Measurements from ENCODE around the gene BHLHE23. TPM values are rescaled to one million over a fixed set of nuclear protein-coding genes. Genes with fewer than 3 reads are reported as not detected.

The BHLHE23 gene
- total RNA-seq, 4 donors from 2014 or later: not detected

DNA sequence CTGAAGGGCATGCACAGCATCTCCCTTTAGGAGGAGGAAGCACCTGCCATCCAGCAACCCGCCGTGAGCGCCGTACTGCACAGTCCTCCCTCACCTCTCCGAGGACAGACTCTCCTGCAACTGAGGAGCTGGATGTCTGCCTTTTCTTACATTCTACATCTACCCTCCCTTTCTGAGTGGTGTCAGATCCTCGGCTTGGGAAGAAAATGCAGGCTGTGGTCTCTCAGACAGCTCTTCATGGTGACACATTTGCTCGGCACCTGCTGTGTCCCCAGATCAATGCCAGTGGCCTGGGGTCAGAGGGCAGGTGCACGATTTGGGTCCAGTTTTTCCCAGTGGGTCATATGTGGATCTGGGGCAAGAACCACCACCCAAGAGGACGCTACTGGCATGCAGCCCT is 40.1 kb upstream of the BHLHE23 start:
- no peaks in the 10 kb centered on the region for H3K9me3 ChIP-seq
- H3K27ac ChIP-seq: no peak overlapping the region
- WGBS, 2 donors: 78 to 80% methylated on average over 9 of the region's 9 CpGs
- no peaks in the 10 kb centered on the region for H3K36me3 ChIP-seq
- H3K4me3 ChIP-seq: no peak overlapping the region
- no peak for TF ChIP-seq EP300 (IDR thresholded peaks at IDR 0.05)
- TF ChIP-seq, protein P1, sequence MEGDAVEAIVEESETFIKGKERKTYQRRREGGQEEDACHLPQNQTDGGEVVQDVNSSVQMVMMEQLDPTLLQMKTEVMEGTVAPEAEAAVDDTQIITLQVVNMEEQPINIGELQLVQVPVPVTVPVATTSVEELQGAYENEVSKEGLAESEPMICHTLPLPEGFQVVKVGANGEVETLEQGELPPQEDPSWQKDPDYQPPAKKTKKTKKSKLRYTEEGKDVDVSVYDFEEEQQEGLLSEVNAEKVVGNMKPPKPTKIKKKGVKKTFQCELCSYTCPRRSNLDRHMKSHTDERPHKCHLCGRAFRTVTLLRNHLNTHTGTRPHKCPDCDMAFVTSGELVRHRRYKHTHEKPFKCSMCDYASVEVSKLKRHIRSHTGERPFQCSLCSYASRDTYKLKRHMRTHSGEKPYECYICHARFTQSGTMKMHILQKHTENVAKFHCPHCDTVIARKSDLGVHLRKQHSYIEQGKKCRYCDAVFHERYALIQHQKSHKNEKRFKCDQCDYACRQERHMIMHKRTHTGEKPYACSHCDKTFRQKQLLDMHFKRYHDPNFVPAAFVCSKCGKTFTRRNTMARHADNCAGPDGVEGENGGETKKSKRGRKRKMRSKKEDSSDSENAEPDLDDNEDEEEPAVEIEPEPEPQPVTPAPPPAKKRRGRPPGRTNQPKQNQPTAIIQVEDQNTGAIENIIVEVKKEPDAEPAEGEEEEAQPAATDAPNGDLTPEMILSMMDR (IDR thresholded peaks at IDR 0.05): no peak
- no peak for TF ChIP-seq POLR2A (IDR thresholded peaks at IDR 0.05)
- peaks cover 0 to 57% of the 10 kb centered on the region in 2 donors for H3K27me3 ChIP-seq
- H3K4me1 ChIP-seq: no peaks in the 10 kb centered on the region
- no peak for DNase-seq (ENCODE audit: low spot score in 2 of 2)

DNA sequence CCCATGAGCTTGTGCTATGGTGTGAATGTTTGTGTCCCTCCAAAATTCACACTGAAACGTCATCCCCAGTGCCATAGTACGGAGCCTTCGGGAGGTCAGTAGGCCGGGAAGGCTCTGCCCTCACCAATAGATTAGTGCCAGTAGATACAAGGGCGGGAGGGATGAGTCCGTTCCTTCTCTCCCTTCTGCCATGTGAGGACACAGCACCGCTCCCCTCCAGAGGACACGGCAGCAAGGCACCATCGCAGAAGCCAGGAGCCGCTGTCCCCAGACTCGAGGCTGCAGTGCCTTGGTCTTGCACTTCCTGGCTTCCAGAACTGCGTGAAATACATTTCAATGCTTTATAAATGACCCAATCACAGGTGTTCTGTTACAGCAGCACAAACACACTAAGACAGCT is 39.2 kb upstream of the BHLHE23 start:
- 70 to 72% methylated on average over 12 of the region's 12 CpGs for WGBS, 2 donors
- no peak for DNase-seq (ENCODE audit: low spot score in 2 of 2)

GRCh38 chr20:63045401-63045800 is 38.6 kb upstream of the BHLHE23 start:
- no peak for DNase-seq (ENCODE audit: low spot score in 2 of 2)

More for the DNA sequence above, 39.2 kb upstream of the BHLHE23 start:
- peaks cover 0 to 57% of the 10 kb centered on the region in 2 donors for H3K27me3 ChIP-seq
- no peaks in the 10 kb centered on the region for H3K36me3 ChIP-seq
- no peaks in the 10 kb centered on the region for H3K9me3 ChIP-seq
- no peak for TF ChIP-seq EP300 (IDR thresholded peaks at IDR 0.05)
- TF ChIP-seq, protein P1 (IDR thresholded peaks at IDR 0.05): no peak
- TF ChIP-seq POLR2A (IDR thresholded peaks at IDR 0.05): no peak
- no peaks in the 10 kb centered on the region for H3K4me1 ChIP-seq
- no peak overlapping the region for H3K4me3 ChIP-seq
- H3K27ac ChIP-seq: no peak overlapping the region

DNA sequence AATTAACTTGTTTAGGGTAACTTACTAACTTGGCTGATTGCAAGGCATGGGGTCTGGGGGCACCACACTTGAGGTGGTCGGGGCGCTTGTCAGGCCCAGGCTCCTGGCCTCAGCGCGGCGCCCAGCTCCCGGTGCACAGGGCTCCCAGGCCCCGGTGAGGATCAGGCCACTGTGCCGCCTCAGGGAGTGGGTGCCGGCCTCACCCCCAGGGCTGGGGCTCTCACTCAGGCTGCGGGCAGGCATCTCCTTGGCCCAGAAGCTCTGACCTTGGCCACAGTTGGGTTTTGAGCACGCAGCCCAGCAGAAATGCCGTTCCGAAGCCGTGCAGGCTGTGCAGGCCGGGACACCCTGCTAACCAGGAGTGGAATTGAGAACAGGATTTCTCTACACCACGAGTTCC is 37.8 kb upstream of the BHLHE23 start:
- 56 to 71% methylated on average over 14 to 16 of the region's 16 CpGs for WGBS, 2 donors
- DNase-seq (ENCODE audit: low spot score in 2 of 2): no peak
- Histone ChIP-seq H3K36me3 (no peaks in the 10 kb centered on the region), H3K4me1 (no peaks in the 10 kb centered on the region), H3K27me3 (peaks cover 0 to 59% of the 10 kb centered on the region in 2 donors), H3K4me3 (no peak overlapping the region), H3K27ac (no peak overlapping the region), H3K9me3 (no peaks in the 10 kb centered on the region)
- TF ChIP-seq, protein P1 (IDR thresholded peaks at IDR 0.05): no peak
- TF ChIP-seq EP300 (IDR thresholded peaks at IDR 0.05) (no peak), POLR2A (IDR thresholded peaks at IDR 0.05) (no peak)

More at GRCh38 chr20:63045401-63045800, 38.6 kb upstream of the BHLHE23 start:
- Histone ChIP-seq H3K4me3 (no peak overlapping the region), H3K36me3 (no peaks in the 10 kb centered on the region), H3K9me3 (no peaks in the 10 kb centered on the region), H3K27ac (no peak overlapping the region), H3K27me3 (peaks cover 0 to 59% of the 10 kb centered on the region in 2 donors), H3K4me1 (no peaks in the 10 kb centered on the region)
- TF ChIP-seq EP300 (IDR thresholded peaks at IDR 0.05) (no peak), POLR2A (IDR thresholded peaks at IDR 0.05) (no peak)
- TF ChIP-seq, protein P1 (IDR thresholded peaks at IDR 0.05): no peak
- WGBS, 2 donors: 69 to 81% methylated on average over 10 to 13 of the region's 14 CpGs

DNA sequence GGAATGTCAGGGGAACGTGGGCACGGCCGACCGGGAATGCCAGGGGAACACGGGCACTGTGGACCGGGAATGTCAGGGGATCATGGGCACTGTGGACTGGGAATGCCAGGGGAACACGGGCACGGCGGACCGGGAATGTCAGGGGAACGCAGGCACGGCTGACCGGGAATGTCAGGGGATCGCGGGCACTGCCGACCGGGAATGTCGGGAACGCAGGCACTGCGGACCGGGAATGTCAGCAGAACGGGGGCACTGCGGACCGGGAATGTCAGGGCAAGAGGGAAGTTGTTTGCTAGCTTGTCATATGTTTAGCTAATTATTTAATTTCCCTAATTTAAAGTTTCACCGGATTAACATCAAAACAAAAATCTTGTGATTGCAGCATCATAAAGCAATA is 37.4 kb upstream of the BHLHE23 start:
- Histone ChIP-seq H3K9me3 (no peaks in the 10 kb centered on the region), H3K36me3 (no peaks in the 10 kb centered on the region), H3K4me3 (no peak overlapping the region), H3K27ac (no peak overlapping the region), H3K4me1 (no peaks in the 10 kb centered on the region), H3K27me3 (peaks cover 0 to 63% of the 10 kb centered on the region in 2 donors)
- 72 to 76% methylated on average over 25 of the region's 25 CpGs for WGBS, 2 donors
- DNase-seq (ENCODE audit: low spot score in 2 of 2): no peak
- TF ChIP-seq POLR2A (IDR thresholded peaks at IDR 0.05) (no peak), EP300 (IDR thresholded peaks at IDR 0.05) (no peak)
- TF ChIP-seq, protein P1 (IDR thresholded peaks at IDR 0.05): no peak

Measured in tibial nerve (tissue), 4 donors.